Keratinocyte (primary cell): ENCODE results near the gene P2RY8. TPM values are rescaled to one million over a fixed set of nuclear protein-coding genes. Genes with fewer than 3 reads are reported as not detected.

ENCODE experiments used
- DNase-seq: peaks from one replicate; pipeline ENCODE4 v3.0.0-alpha.2; 2011; ENCODE audit warnings: low read depth, missing footprints, low spot score
- FAIRE-seq: peaks from 2 replicates; lab custom pipeline; 2011; peaks lifted over from hg19 to GRCh38; lab: Jason Lieb, UNC
- H2AFZ ChIP-seq: 2 replicates; pipeline ENCODE4 v1.6.0; 2012; ENCODE audit warnings: low read length, control low read depth, inconsistent platforms; ENCODE audit not compliant: control insufficient read depth
- H3K27ac ChIP-seq: 2 replicates; pipeline ENCODE4 v1.5.1; 2011; ENCODE audit warnings: low read length; ENCODE audit not compliant: control insufficient read depth, insufficient read depth
- H3K27me3 ChIP-seq: 3 replicates; pipeline ENCODE4 v1.6.0; 2011; ENCODE audit warnings: low read length; ENCODE audit not compliant: control insufficient read depth, insufficient read depth; ENCODE audit errors: extremely low read depth
- H3K36me3 ChIP-seq, 2 experiments: 2 replicates in 1 of 2; 3 replicates in 1 of 2; pipeline ENCODE4 v1.5.1; 2011; ENCODE audit warnings: low read length in 2 of 2, mild to moderate bottlenecking in 1 of 2; ENCODE audit not compliant: control insufficient read depth in 2 of 2, insufficient read depth in 2 of 2; ENCODE audit errors: extremely low read depth in 1 of 2
- H3K4me1 ChIP-seq: 3 replicates; pipeline ENCODE4 v1.5.1; 2011; ENCODE audit warnings: low read length; ENCODE audit not compliant: control insufficient read depth, insufficient read depth; ENCODE audit errors: extremely low read depth
- H3K4me2 ChIP-seq: 3 replicates; pipeline ENCODE4 v1.6.0; 2011; ENCODE audit warnings: low read depth, low read length; ENCODE audit not compliant: control insufficient read depth, insufficient read depth; ENCODE audit errors: extremely low read depth
- H3K4me3 ChIP-seq, 3 experiments: fragments of 200-600 bp in 1 of 3; sonication (generic) in 1 of 3; 2 replicates in 2 of 3; 3 replicates in 1 of 3; pipeline ENCODE4 v1.5.1; 2011 to 2016; ENCODE audit warnings: low read length in 3 of 3, mild to moderate bottlenecking in 3 of 3, control low read depth in 2 of 3, inconsistent platforms in 1 of 3, low read depth in 1 of 3, mixed read lengths in 1 of 3, mixed run types in 1 of 3, moderate library complexity in 1 of 3; ENCODE audit not compliant: control insufficient read depth in 2 of 3, insufficient read depth in 2 of 3; ENCODE audit errors: extremely low read depth in 1 of 3
- H3K79me2 ChIP-seq: 2 replicates; pipeline ENCODE4 v1.6.0; 2012; ENCODE audit warnings: low read length; ENCODE audit not compliant: control insufficient read depth, insufficient read depth
- H3K9ac ChIP-seq: 3 replicates; pipeline ENCODE4 v1.6.0; 2011; ENCODE audit warnings: low read length; ENCODE audit not compliant: control insufficient read depth, insufficient read depth; ENCODE audit errors: extremely low read depth
- H3K9me1 ChIP-seq: 3 replicates; pipeline ENCODE4 v1.6.0; 2011; ENCODE audit warnings: low read length; ENCODE audit not compliant: control insufficient read depth, insufficient read depth; ENCODE audit errors: extremely low read depth
- H3K9me3 ChIP-seq: 2 replicates; pipeline ENCODE4 v1.5.1; 2012; ENCODE audit warnings: low read depth, low read length; ENCODE audit not compliant: control insufficient read depth
- H4K20me1 ChIP-seq: 3 replicates; pipeline ENCODE4 v1.6.0; 2011; ENCODE audit warnings: low read length; ENCODE audit not compliant: control insufficient read depth, insufficient read depth; ENCODE audit errors: extremely low read depth
- EZH2 ChIP-seq: IDR thresholded peaks from one replicate; pipeline ENCODE4 v1.6.1; 2012; ENCODE audit warnings: inconsistent platforms, mild to moderate bottlenecking, low read length, moderate library complexity
- dilution Hi-C: fragments of 300-500 bp; cut with MboI; formaldehyde crosslinking; loops from one replicate; pipeline ENCODE4 v1.7.0; 2020; ENCODE audit warnings: low sequenced_read_pairs; ENCODE audit not compliant: extremely low pct_ligation_motif_present
- polyA plus RNA-seq, 5 experiments: library from polyadenylated mRNA; depleted of rRNA in 3 of 5; stranded (reverse) in 3 of 5; stranded (forward) in 1 of 5; unstranded in 1 of 5; fragments of >200 nt; gene quantifications; 1 replicate in 1 of 5; 2 replicates in 3 of 5; 3 replicates in 1 of 5; pipeline versions ENCODE4 v1.2.1 to v1.2.3, GENCODE V29; 2011 to 2012; ENCODE audit warnings: missing spikeins in 2 of 5, low read depth in 1 of 5, low replicate concordance in 1 of 5
- TF ChIP-seq, protein P1 (sequence below), 3 experiments: IDR thresholded peaks in 1 of 3; conservative IDR thresholded peaks in 1 of 3; optimal IDR thresholded peaks in 1 of 3; 2 replicates in 2 of 3; 3 replicates in 1 of 3; pipeline versions ENCODE3 to v1.5.1; 2011; ENCODE audit warnings: low read length in 3 of 3, mild to moderate bottlenecking in 3 of 3, moderate library complexity in 2 of 3, control low read depth in 1 of 3, inconsistent platforms in 1 of 3; ENCODE audit not compliant: insufficient read depth in 2 of 3; ENCODE audit errors: extremely low read depth in 1 of 3

P2RY8 gene
- polyA plus RNA-seq, 1 donor (not counting 4 experiments of a cell fraction or from before 2014, with no cell fraction given) = not detected

GRCh38 chrX:1423215-1423614 lies 113.8 kb downstream of the P2RY8 start:
- FAIRE-seq = no peak
- Histone ChIP-seq H3K4me2 (no peak overlapping the region), H4K20me1 (no peaks in the 10 kb centered on the region)

DNA sequence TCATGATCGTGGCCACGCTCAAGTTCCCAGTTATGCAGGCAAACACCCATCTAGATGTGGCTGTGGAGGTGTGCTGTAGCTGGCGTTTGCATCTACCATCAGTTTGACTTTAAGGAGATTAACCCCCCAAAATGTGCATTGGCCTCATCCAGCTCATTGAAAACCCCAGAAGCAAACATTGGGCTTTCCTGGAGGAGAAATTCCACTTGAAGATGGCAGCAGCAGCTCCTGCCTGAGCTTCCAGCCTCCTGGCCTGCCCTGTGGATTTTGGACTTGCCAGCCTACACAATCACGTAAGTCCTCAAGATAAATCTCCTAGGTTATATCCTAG lies 114.9 kb downstream of the P2RY8 start:
- TF ChIP-seq EZH2 = no peak
- TF ChIP-seq, protein P1, sequence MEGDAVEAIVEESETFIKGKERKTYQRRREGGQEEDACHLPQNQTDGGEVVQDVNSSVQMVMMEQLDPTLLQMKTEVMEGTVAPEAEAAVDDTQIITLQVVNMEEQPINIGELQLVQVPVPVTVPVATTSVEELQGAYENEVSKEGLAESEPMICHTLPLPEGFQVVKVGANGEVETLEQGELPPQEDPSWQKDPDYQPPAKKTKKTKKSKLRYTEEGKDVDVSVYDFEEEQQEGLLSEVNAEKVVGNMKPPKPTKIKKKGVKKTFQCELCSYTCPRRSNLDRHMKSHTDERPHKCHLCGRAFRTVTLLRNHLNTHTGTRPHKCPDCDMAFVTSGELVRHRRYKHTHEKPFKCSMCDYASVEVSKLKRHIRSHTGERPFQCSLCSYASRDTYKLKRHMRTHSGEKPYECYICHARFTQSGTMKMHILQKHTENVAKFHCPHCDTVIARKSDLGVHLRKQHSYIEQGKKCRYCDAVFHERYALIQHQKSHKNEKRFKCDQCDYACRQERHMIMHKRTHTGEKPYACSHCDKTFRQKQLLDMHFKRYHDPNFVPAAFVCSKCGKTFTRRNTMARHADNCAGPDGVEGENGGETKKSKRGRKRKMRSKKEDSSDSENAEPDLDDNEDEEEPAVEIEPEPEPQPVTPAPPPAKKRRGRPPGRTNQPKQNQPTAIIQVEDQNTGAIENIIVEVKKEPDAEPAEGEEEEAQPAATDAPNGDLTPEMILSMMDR (optimal IDR thresholded peaks at IDR 0.05 in 1 of 3, IDR thresholded peaks at IDR 0.05 in 1 of 3, conservative IDR thresholded peaks at IDR 0.05 in 1 of 3; ENCODE audit: extremely low read depth in 1 of 3, insufficient read depth in 2 of 3, low read length in 3 of 3) = no peak
- Histone ChIP-seq H4K20me1 (no peaks in the 10 kb centered on the region), H3K4me2 (no peak overlapping the region), H3K9ac (no peak overlapping the region), H3K4me3 (no peak overlapping the region), H3K27ac (no peak overlapping the region), H3K9me3 (peaks cover 15% of the 10 kb centered on the region), H3K36me3 (peaks cover 0 to 17% of the 10 kb centered on the region in 2 experiments), H3K79me2 (no peaks in the 10 kb centered on the region), H3K27me3 (no peaks in the 10 kb centered on the region), H3K9me1 (no peaks in the 10 kb centered on the region), H2AFZ (no peak overlapping the region), H3K4me1 (no peaks in the 10 kb centered on the region)
- DNase-seq (no peak), FAIRE-seq (no peak)
- dilution Hi-C loops = no loop called here

More at GRCh38 chrX:1423215-1423614, 113.8 kb downstream of the P2RY8 start:
- Histone ChIP-seq H3K9ac (no peak overlapping the region), H3K79me2 (no peaks in the 10 kb centered on the region), H3K9me1 (no peaks in the 10 kb centered on the region), H3K9me3 (peaks cover 15% of the 10 kb centered on the region), H3K27me3 (no peaks in the 10 kb centered on the region), H3K27ac (no peak overlapping the region), H3K4me1 (no peaks in the 10 kb centered on the region), H3K36me3 (peaks cover 0 to 11% of the 10 kb centered on the region in 2 experiments), H2AFZ (no peak overlapping the region), H3K4me3 (no peak overlapping the region)
- dilution Hi-C loops = no loop called here
- no peak for DNase-seq
- TF ChIP-seq EZH2 = no peak
- TF ChIP-seq, protein P1 (optimal IDR thresholded peaks at IDR 0.05 in 1 of 3, IDR thresholded peaks at IDR 0.05 in 1 of 3, conservative IDR thresholded peaks at IDR 0.05 in 1 of 3; ENCODE audit: extremely low read depth in 1 of 3, insufficient read depth in 2 of 3, low read length in 3 of 3) = no peak
